IMR-90 (cell line): ENCODE measurements around the gene TMEM100.

Experiments
- CTCF ChIP-seq: conservative IDR thresholded peaks from 2 replicates; pipeline ENCODE4 v1.5.1; 2012; ENCODE audit warnings: mild to moderate bottlenecking, low read depth, low read length, improper control_type of control experiment
- POLR2A ChIP-seq: IDR thresholded peaks from 2 replicates; pipeline ENCODE4 v1.6.1; 2012; ENCODE audit warnings: mild to moderate bottlenecking, low read depth, low read length
- RAD21 ChIP-seq: IDR thresholded peaks from 2 replicates; pipeline ENCODE4 v1.6.1; 2012; ENCODE audit warnings: low read length, improper control_type of control experiment
- RFX5 ChIP-seq: IDR thresholded peaks from 2 replicates; pipeline ENCODE4 v1.8.0; 2012; ENCODE audit warnings: low read depth, mild to moderate bottlenecking, low read length, moderate library complexity

GRCh38 chr17:55704401-55704800 lies 18.3 kb downstream of the TMEM100 start:
- TF ChIP-seq RAD21 = no peak
- no peak for TF ChIP-seq CTCF
- TF ChIP-seq POLR2A = no peak
- no peak for TF ChIP-seq RFX5
